Muscle of arm (tissue), 12 donors: ENCODE results near the gene ANKRD35. TPM values are rescaled to one million over a fixed set of nuclear protein-coding genes. Genes with fewer than 3 reads are reported as not detected.
"Not testable (repeated sequence)": the region's sequence is repeated elsewhere in the genome, so short reads cannot be mapped to it uniquely, and the experiment has no call there.

Experiments
- DNase-seq: peaks from one replicate; pipeline ENCODE4 v3.0.0-alpha.2; 2013
- polyA plus RNA-seq, 12 donors: library from polyadenylated mRNA; unstranded; fragments of 120-200 nt; gene quantifications; one replicate each; pipeline ENCODE4 v1.2.1, GENCODE V29; 2013; ENCODE audit not compliant: insufficient read length in 12 of 12

ANKRD35 gene
- polyA plus RNA-seq, 12 donors: 1.7 to 8.0 (median 2.3) TPM; not detected in 2

- DNase-seq: peak; percentile 96
These were observed 26.7 kb downstream of the ANKRD35 start, which contains the start of gene PIAS3 for GRCh38 chr1:145858901-145859490. Gene PIAS3, minus strand, starts transcription at chr1:145859081. Its CDS starts 91 bp downstream, at chr1:145858990.

GRCh38 chr1:145858238-145858900, 27.3 kb downstream of the ANKRD35 start:
- no peak for DNase-seq

- no peak for DNase-seq
These were observed 28.5 kb downstream of the ANKRD35 start for GRCh38 chr1:145857170-145857569.

- DNase-seq: no peak
These were observed 30.2 kb downstream of the ANKRD35 start for GRCh38 chr1:145855426-145855948.

- no peak for DNase-seq
These were observed 36.1 kb downstream of the ANKRD35 start for GRCh38 chr1:145849356-145850160.

GRCh38 chr1:145847827-145848226, 37.8 kb downstream of the ANKRD35 start:
- no peak for DNase-seq

GRCh38 chr1:145846201-145846612, 39.5 kb downstream of the ANKRD35 start:
- DNase-seq: no peak

- DNase-seq: peak; percentile 85
These were observed 40.0 kb downstream of the ANKRD35 start, which contains the start of gene NUDT17 for GRCh38 chr1:145845514-145846161. Gene NUDT17, plus strand, starts transcription at chr1:145845630. Its CDS starts 11 bp downstream, at chr1:145845641.

GRCh38 chr1:145845144-145845513, 40.5 kb downstream of the ANKRD35 start:
- DNase-seq: no peak

GRCh38 chr1:145843031-145843430, 42.6 kb downstream of the ANKRD35 start:
- no peak for DNase-seq

GRCh38 chr1:145837656-145838055, 48.0 kb downstream of the ANKRD35 start:
- no peak for DNase-seq

GRCh38 chr1:145830810-145831209, 54.9 kb downstream of the ANKRD35 start:
- DNase-seq: not testable (repeated sequence)

GRCh38 chr1:145828367-145829026, 57.2 kb downstream of the ANKRD35 start:
- DNase-seq: no peak

GRCh38 chr1:145827966-145828365, 57.7 kb downstream of the ANKRD35 start:
- DNase-seq: no peak

GRCh38 chr1:145826030-145826429, 59.6 kb downstream of the ANKRD35 start:
- DNase-seq: no peak

GRCh38 chr1:145824499-145824842, 61.2 kb downstream of the ANKRD35 start:
- no peak for DNase-seq

- peak; percentile 89 for DNase-seq
These were observed 61.8 kb downstream of the ANKRD35 start, which contains the start of the genes POLR3C and RNF115 for GRCh38 chr1:145823565-145824498. Gene POLR3C, plus strand, starts transcription at chr1:145824200. Its CDS starts 1,577 bp downstream, at chr1:145825777. Gene RNF115, minus strand, starts transcription at chr1:145824095. Its CDS starts 222 bp downstream, at chr1:145823873.

- not testable (repeated sequence) for DNase-seq
These were observed 62.8 kb downstream of the ANKRD35 start for GRCh38 chr1:145822779-145823331.

- not testable (repeated sequence) for DNase-seq
These were observed 67.6 kb downstream of the ANKRD35 start for GRCh38 chr1:145818095-145818494.
